ENCODE data around the gene TENT4B. TPM values are rescaled to one million over a fixed set of nuclear protein-coding genes. Genes with fewer than 3 reads are reported as not detected.

Gene TENT4B
- total RNA-seq, 1 donor from 2014 or later: 7.1 TPM

- no peaks in the 10 kb centered on the region for H3K36me3 Mint-ChIP-seq (ENCODE audit: low read depth, unreplicated experiment)
- no peaks in the 10 kb centered on the region for H3K9me3 Mint-ChIP-seq (ENCODE audit: unreplicated experiment)
- no peaks in the 10 kb centered on the region for H3K4me1 Mint-ChIP-seq (ENCODE audit: unreplicated experiment)
- DNase-seq (ENCODE audit: low spot score): no peak
- H3K4me3 Mint-ChIP-seq (ENCODE audit: unreplicated experiment): no peak overlapping the region
- no peak for TF ChIP-seq CTCF (IDR thresholded peaks at IDR 0.05; ENCODE audit: unreplicated experiment)
- no peaks in the 10 kb centered on the region for H3K27me3 Mint-ChIP-seq (ENCODE audit: unreplicated experiment)
- H3K27ac Mint-ChIP-seq (ENCODE audit: unreplicated experiment): no peak overlapping the region
Measured at GRCh38 chr16:50198802-50199403, 45.8 kb downstream of the TENT4B start.

- Mint-ChIP-seq H3K27ac (ENCODE audit: unreplicated experiment) (no peak overlapping the region), H3K36me3 (ENCODE audit: low read depth, unreplicated experiment) (no peaks in the 10 kb centered on the region), H3K4me3 (ENCODE audit: unreplicated experiment) (no peak overlapping the region), H3K4me1 (ENCODE audit: unreplicated experiment) (no peaks in the 10 kb centered on the region), H3K27me3 (ENCODE audit: unreplicated experiment) (no peaks in the 10 kb centered on the region), H3K9me3 (ENCODE audit: unreplicated experiment) (no peaks in the 10 kb centered on the region)
- no peak for DNase-seq (ENCODE audit: low spot score)
- no peak for TF ChIP-seq CTCF (IDR thresholded peaks at IDR 0.05; ENCODE audit: unreplicated experiment)
Measured at GRCh38 chr16:50201787-50202186, 48.7 kb downstream of the TENT4B start.

GRCh38 chr16:50202926-50203624 lies 50.0 kb downstream of the TENT4B start:
- Mint-ChIP-seq H3K36me3 (ENCODE audit: low read depth, unreplicated experiment) (no peaks in the 10 kb centered on the region), H3K4me3 (ENCODE audit: unreplicated experiment) (no peak overlapping the region), H3K27me3 (ENCODE audit: unreplicated experiment) (no peaks in the 10 kb centered on the region), H3K27ac (ENCODE audit: unreplicated experiment) (peak overlapping the region; percentile 44), H3K9me3 (ENCODE audit: unreplicated experiment) (no peaks in the 10 kb centered on the region), H3K4me1 (ENCODE audit: unreplicated experiment) (no peaks in the 10 kb centered on the region)
- DNase-seq (ENCODE audit: low spot score): no peak
- no peak for TF ChIP-seq CTCF (IDR thresholded peaks at IDR 0.05; ENCODE audit: unreplicated experiment)

- TF ChIP-seq CTCF (IDR thresholded peaks at IDR 0.05; ENCODE audit: unreplicated experiment): no peak
- Mint-ChIP-seq H3K36me3 (ENCODE audit: low read depth, unreplicated experiment) (no peaks in the 10 kb centered on the region), H3K4me3 (ENCODE audit: unreplicated experiment) (no peak overlapping the region), H3K9me3 (ENCODE audit: unreplicated experiment) (no peaks in the 10 kb centered on the region), H3K27ac (ENCODE audit: unreplicated experiment) (peak overlapping the region; percentile 44), H3K27me3 (ENCODE audit: unreplicated experiment) (no peaks in the 10 kb centered on the region), H3K4me1 (ENCODE audit: unreplicated experiment) (no peaks in the 10 kb centered on the region)
- DNase-seq (ENCODE audit: low spot score): no peak
Measured at GRCh38 chr16:50203681-50204080, 50.6 kb downstream of the TENT4B start.

- no peaks in the 10 kb centered on the region for H3K36me3 Mint-ChIP-seq (ENCODE audit: low read depth, unreplicated experiment)
- no peaks in the 10 kb centered on the region for H3K27me3 Mint-ChIP-seq (ENCODE audit: unreplicated experiment)
- peak overlapping the region; percentile 37 for H3K27ac Mint-ChIP-seq (ENCODE audit: unreplicated experiment)
- TF ChIP-seq CTCF (IDR thresholded peaks at IDR 0.05; ENCODE audit: unreplicated experiment): no peak
- no peak for DNase-seq (ENCODE audit: low spot score)
- H3K9me3 Mint-ChIP-seq (ENCODE audit: unreplicated experiment): no peaks in the 10 kb centered on the region
- no peak overlapping the region for H3K4me3 Mint-ChIP-seq (ENCODE audit: unreplicated experiment)
- no peaks in the 10 kb centered on the region for H3K4me1 Mint-ChIP-seq (ENCODE audit: unreplicated experiment)
Measured at GRCh38 chr16:50204453-50205108, 51.5 kb downstream of the TENT4B start.

All from endothelial cell (in vitro differentiated cells).